Activated CD4-positive, alpha-beta T cell treated with anti-CD3 and anti-CD28 coated beads, Interleukin-2, amount 10 ng/mL, durations not matched to agents 24 days and 14 days (primary cell): ENCODE data around the gene EIF2D. TPM values are rescaled to one million over a fixed set of nuclear protein-coding genes. Genes with fewer than 3 reads are reported as not detected.
"Not testable (repeated sequence)": the region's sequence is repeated elsewhere in the genome, so short reads cannot be mapped to it uniquely, and the experiment has no call there.

Experiments
- DNase-seq: peaks from one replicate; pipeline ENCODE4 v3.0.0; 2022
- H3K27ac Mint-ChIP-seq: one replicate; pipeline ENCODE4 v1.8.0; 2022; ENCODE audit warnings: mild to moderate bottlenecking, mixed read lengths
- H3K27me3 Mint-ChIP-seq: one replicate; pipeline ENCODE4 v1.8.0; 2022; ENCODE audit warnings: mixed read lengths
- H3K36me3 Mint-ChIP-seq: one replicate; pipeline ENCODE4 v1.8.0; 2022; ENCODE audit warnings: low read depth, mild to moderate bottlenecking, mixed read lengths
- H3K4me1 Mint-ChIP-seq: one replicate; pipeline ENCODE4 v1.8.0; 2021; ENCODE audit warnings: mixed read lengths
- H3K4me3 Mint-ChIP-seq: one replicate; pipeline ENCODE4 v1.8.0; 2022; ENCODE audit warnings: mild to moderate bottlenecking, moderate library complexity, mixed read lengths
- H3K9me3 Mint-ChIP-seq: one replicate; pipeline ENCODE4 v1.8.0; 2021; ENCODE audit warnings: mixed read lengths
- intact Hi-C: fragments of 100-400 bp; cut with micrococcal nuclease; formaldehyde crosslinking; loops from one replicate; pipeline ENCODE4 v1.15.1; 2023
- total RNA-seq: library from RNA; stranded (reverse); gene quantifications from 2 replicates; pipeline ENCODE4 v1.2.3, GENCODE V29; 2022

Gene EIF2D
- total RNA-seq, 1 donor from 2014 or later, result 86.6 TPM

DNA sequence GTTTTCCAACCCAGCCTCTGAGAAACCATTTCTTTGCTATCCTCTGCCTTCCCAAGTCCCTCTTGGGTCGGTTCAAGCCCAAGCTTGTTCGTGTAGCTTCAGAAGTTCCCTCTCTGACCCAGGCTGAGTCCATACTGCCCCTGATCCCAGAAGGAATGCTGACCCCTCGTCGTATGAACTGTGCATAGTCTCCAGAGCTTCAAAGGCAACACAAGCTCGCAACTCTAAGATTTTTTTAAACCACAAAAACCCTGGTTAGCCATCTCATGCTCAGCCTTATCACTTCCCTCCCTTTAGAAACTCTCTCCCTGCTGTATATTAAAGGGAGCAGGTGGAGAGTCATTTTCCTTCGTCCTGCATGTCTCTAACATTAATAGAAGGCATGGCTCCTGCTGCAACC, 23.8 kb downstream of the EIF2D start:
- Mint-ChIP-seq H3K36me3 (peaks cover 82% of the 10 kb centered on the region), H3K27me3 (no peaks in the 10 kb centered on the region), H3K4me1 (peaks cover 72% of the 10 kb centered on the region), H3K4me3 (peak overlapping the region; percentile 44), H3K9me3 (no peaks in the 10 kb centered on the region), H3K27ac (peak overlapping the region; percentile 94)
- peak; percentile 60 for DNase-seq
- intact Hi-C loops, result no loop called here

DNA sequence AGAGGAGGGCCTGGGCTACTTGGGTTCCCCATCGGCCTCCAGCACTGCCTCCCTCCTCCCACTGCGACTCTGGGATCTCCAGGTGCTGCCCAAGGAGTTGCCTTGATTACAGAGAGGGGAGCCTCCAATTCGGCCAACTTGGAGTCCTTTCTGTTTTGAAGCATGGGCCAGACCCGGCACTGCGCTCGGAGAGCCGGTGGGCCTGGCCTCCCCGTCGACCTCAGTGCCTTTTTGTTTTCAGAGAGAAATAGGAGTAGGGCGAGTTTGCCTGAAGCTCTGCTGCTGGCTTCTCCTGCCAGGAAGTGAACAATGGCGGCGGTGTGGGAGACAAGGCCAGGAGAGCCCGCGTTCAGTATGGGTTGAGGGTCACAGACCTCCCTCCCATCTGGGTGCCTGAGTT, 24.4 kb downstream of the EIF2D start:
- Mint-ChIP-seq H3K27me3 (no peaks in the 10 kb centered on the region), H3K36me3 (peaks cover 84% of the 10 kb centered on the region), H3K4me1 (peaks cover 76% of the 10 kb centered on the region), H3K9me3 (no peaks in the 10 kb centered on the region), H3K27ac (peak overlapping the region; percentile 94), H3K4me3 (no peak overlapping the region)
- DNase-seq, result no peak
- intact Hi-C loops, result no loop called here

DNA sequence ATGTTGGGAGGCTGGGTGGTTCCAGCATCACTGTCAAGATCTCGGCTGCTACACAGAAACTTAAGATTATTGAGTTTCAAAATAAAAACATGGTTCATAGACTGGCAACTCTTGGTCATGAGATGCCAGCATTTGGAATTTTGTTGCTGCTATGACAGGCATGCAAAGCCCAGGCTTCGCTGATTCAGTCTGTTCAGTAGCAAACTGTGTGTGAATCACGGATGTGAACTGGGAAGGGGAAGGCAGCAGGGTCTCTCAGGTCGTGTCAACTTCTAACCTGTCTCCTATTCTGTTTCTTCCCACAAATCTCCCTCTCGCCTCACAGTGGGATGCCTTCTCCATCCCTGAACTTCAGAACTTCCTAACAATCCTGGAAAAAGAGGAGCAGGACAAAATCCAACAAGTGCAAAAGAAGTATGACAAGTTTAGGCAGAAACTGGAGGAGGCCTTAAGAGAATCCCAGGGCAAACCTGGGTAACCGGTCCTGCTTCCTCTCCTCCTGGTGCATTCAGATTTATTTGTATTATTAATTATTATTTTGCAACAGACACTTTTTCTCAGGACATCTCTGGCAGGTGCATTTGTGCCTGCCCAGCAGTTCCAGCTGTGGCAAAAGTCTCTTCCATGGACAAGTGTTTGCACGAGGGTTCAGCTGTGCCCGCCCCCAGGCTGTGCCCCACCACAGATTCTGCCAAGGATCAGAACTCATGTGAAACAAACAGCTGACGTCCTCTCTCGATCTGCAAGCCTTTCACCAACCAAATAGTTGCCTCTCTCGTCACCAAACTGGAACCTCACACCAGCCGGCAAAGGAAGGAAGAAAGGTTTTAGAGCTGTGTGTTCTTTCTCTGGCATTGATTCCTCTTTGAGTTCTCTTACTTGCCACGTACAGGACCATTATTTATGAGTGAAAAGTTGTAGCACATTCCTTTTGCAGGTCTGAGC, 25.5 kb downstream of the EIF2D start:
- Mint-ChIP-seq H3K27me3 (no peaks in the 10 kb centered on the region), H3K9me3 (no peaks in the 10 kb centered on the region), H3K4me3 (no peak overlapping the region), H3K4me1 (peaks cover 78% of the 10 kb centered on the region), H3K36me3 (peaks cover 78% of the 10 kb centered on the region), H3K27ac (peak overlapping the region; percentile 94)
- no peak for DNase-seq
- intact Hi-C loops, result no loop called here

DNA sequence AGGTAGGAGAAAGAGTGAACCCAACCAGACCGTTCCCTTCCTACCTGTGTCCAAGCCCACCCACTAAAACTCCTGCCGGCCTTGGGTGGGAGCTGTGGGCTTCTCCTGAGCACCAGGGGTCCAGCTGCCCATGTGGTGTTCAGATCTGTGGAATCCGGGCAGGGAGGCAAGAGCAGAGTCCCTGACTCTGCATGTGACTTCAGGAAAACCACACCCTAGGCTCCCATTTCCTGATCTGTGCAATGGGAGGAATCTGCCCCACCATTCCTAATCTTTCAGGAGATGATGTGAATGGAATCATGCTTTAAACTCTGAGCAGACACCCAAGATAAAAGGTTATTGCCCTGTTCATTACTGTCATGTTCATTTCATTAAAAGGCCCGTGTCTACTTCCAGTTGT, 27.6 kb downstream of the EIF2D start:
- intact Hi-C loops, result no loop called here
- no peak overlapping the region for H3K4me3 Mint-ChIP-seq
- DNase-seq, result no peak

DNA sequence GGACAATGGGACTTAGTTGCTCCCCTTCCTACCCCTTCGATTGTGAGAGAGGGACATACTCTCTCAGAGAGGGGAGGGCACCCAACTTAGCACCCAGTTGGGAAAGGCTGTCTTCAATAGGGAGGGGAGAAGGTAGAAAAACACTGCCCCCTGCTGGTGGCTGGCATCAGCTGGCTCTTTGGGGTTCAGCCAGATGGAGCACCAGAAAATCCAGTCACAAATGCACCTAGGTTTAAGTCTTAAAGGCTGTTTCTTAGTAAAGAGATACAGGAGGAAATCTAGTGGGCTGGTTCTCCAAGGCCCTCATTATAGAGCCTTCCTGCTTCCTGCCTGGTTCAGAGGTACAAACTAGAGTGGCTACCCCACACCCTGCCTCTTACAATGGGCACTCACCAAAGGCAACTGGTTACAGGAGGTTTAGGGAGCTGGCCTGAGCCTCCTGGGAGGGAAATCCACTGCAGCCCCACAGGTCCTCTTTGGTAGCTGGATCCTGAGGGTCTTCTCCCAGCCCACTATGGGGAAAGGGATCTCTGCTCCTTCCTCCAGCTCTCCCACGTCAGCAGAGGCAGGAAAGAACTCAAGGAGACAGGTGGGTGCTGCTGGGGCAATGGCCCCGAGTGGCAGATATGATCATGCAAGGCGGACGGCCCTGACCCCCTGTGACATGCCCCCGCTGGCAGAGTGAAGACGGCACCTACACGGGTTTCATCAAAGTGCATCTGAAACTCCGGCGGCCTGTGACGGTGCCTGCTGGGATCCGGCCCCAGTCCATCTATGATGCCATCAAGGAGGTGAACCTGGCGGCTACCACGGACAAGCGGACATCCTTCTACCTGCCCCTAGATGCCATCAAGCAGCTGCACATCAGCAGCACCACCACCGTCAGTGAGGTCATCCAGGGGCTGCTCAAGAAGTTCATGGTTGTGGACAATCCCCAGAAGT, 28.3 kb downstream of the EIF2D start:
- intact Hi-C loops, result loop anchor here (1.0 kb wide), 4 partner anchors 39 to 105 kb away; no protein-coding TSS in a partner anchor
- Mint-ChIP-seq H3K4me1 (peaks cover 83% of the 10 kb centered on the region), H3K4me3 (peak overlapping the region; percentile 84), H3K27me3 (no peaks in the 10 kb centered on the region), H3K9me3 (no peaks in the 10 kb centered on the region), H3K27ac (peak overlapping the region; percentile 100), H3K36me3 (peaks cover 84% of the 10 kb centered on the region)
- DNase-seq, result peak; percentile 94

More for the DNA sequence above, 27.6 kb downstream of the EIF2D start:
- H3K9me3 Mint-ChIP-seq, result no peaks in the 10 kb centered on the region
- peaks cover 82% of the 10 kb centered on the region for H3K4me1 Mint-ChIP-seq
- H3K27me3 Mint-ChIP-seq, result no peaks in the 10 kb centered on the region
- peak overlapping the region; percentile 94 for H3K27ac Mint-ChIP-seq
- peaks cover 84% of the 10 kb centered on the region for H3K36me3 Mint-ChIP-seq

DNA sequence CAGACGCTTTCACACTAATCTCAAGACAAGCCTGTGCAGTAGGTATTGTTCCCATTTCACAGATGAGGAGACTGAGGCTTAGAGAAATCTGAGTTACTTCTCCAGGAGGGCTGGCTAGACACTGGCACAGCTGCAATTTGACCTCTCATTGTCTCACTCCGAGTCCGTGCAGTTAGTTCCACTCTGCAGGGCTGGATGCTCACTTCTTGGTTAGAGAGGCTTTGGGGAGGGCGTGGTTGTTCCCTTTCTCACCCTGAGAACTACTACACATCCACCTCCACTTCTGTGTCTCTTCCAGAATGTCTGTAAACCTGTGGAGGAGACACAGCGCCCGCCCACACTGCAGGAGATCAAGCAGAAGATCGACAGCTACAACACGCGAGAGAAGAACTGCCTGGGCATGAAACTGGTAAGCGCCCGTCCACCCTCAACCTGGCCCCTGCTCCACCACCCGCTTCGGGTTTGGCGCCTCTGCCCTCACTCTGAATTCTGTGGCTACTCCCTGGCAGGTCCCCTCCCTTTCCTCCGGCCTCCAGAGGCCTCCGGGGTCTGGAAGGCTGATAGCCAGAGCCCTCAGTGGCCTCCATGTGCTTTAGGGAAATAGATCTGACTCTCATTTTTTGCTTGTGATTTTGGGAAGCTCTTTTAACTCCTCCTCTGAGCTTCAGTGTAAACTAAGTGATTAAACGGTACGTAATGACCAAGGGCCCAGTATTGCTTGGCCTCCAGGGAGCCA, 29.1 kb downstream of the EIF2D start:
- Mint-ChIP-seq H3K4me1 (peaks cover 84% of the 10 kb centered on the region), H3K27me3 (no peaks in the 10 kb centered on the region), H3K9me3 (no peaks in the 10 kb centered on the region), H3K27ac (peak overlapping the region; percentile 100), H3K4me3 (peak overlapping the region; percentile 84), H3K36me3 (peaks cover 85% of the 10 kb centered on the region)
- peak; percentile 79 for DNase-seq
- intact Hi-C loops, result loop anchor here (1.0 kb wide), 4 partner anchors 38 to 104 kb away; no protein-coding TSS in a partner anchor

DNA sequence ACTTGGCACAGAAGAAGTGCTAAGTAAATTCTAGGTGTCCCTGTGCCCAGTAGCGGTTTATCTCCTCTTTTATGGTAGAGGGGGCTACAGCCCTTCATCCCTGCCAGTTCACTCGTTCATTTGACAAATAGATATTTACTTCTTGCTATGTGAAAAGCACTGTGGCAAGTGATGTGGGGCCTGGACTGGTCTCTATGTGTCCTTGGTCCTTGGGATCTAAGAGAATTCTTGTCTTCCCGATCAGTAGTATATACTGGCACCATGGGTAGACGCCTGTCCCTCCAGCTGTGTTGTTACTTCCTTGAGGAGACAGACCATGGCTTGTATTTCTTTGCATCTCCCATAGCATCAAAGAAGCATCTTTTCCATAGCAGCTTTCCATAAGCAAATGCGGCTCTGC, 29.7 kb downstream of the EIF2D start:
- peaks cover 84% of the 10 kb centered on the region for H3K36me3 Mint-ChIP-seq
- intact Hi-C loops, result no loop called here
- H3K27ac Mint-ChIP-seq, result peak overlapping the region; percentile 100
- H3K9me3 Mint-ChIP-seq, result no peaks in the 10 kb centered on the region
- H3K4me1 Mint-ChIP-seq, result peaks cover 84% of the 10 kb centered on the region
- peak; percentile 61 for DNase-seq
- no peaks in the 10 kb centered on the region for H3K27me3 Mint-ChIP-seq
- peak overlapping the region; percentile 84 for H3K4me3 Mint-ChIP-seq

DNA sequence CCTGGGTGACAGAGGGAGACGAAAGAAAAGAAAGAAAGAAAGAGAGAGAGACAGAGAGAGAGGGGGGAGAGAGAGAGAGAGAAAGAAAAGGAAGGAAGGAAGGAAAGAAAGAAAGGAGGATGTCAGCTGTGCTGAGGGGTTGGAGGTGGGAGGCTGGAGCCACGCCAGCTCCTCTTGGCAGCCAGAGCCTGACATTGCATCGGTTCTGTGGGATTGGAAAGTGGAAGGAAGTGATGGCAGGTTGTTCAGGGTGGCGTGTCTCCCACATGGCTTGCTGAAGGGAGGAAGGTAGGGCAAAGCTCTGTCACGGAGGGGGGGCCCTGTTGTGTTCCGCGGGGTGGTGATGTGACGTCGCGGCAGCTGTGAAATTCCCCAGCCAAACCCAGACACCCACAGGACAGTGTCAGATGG, 30.7 kb downstream of the EIF2D start:
- peaks cover 86% of the 10 kb centered on the region for H3K4me1 Mint-ChIP-seq

DNA sequence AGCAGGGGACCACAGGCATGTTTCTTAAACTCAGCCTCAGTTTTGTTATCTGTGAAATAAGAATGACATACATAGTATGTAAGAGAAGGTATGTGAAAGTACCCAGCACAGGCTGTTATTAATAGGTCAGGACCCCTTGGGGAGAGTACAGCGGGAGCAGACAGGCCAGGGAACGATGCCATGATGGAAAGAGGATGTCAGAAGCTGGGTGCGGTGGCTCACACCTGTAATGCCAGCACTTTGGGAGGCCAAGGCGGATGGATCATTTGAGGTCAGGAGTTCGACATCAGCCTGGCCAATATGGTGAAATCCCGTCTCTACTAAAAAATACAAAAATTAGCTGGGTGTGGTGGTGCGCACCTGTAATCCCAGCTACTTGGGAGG, 31.2 kb downstream of the EIF2D start:
- H3K27me3 Mint-ChIP-seq, H3K9me3 Mint-ChIP-seq, intact Hi-C loops: not testable (repeated sequence)
- Mint-ChIP-seq H3K4me1 (peaks cover 88% of the 10 kb centered on the region), H3K27ac (peak overlapping the region; percentile 100), H3K36me3 (peaks cover 82% of the 10 kb centered on the region), H3K4me3 (peak overlapping the region; percentile 71)
- peak; percentile 59 for DNase-seq

More for the DNA sequence above, 30.7 kb downstream of the EIF2D start:
- peak overlapping the region; percentile 100 for H3K27ac Mint-ChIP-seq
- H3K27me3 Mint-ChIP-seq, result no peaks in the 10 kb centered on the region
- peaks cover 83% of the 10 kb centered on the region for H3K36me3 Mint-ChIP-seq
- no peaks in the 10 kb centered on the region for H3K9me3 Mint-ChIP-seq
- DNase-seq, result peak; percentile 81
- intact Hi-C loops, result no loop called here
- H3K4me3 Mint-ChIP-seq, result peak overlapping the region; percentile 71

DNA sequence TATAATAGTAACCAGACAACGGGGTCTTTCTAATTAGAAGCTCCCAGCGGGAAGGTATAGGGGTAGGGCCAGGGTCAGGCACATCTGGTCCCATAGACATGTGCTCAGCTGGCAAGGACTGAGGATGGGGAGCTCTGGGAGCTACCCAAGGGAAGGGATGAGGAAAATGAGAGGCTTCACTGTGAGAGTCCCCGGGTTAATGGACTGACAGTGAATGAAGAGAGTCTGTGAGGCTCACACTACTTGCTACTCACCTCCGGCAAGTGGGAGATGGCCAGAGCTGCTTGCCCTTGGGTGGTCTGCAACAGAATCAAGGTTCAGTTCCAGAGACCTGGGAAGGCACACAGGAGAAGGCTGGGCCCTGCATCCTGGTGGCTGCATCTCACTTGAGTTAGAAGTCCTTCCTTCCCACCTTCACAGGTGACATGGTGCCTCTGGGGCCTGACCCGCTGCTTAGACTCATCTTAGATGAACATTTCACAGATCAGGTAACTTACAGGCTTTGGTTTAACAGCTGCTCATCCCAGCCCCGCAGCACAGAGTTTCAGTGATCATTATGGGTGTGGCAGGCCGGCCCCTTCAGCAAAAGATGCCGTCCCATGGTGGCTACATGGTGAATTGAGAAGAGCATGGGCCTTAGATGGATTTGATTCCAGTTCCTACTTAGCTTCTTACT, 31.7 kb downstream of the EIF2D start:
- no peaks in the 10 kb centered on the region for H3K27me3 Mint-ChIP-seq
- no peak for DNase-seq
- H3K27ac Mint-ChIP-seq, result peak overlapping the region; percentile 100
- peaks cover 78% of the 10 kb centered on the region for H3K36me3 Mint-ChIP-seq
- peaks cover 90% of the 10 kb centered on the region for H3K4me1 Mint-ChIP-seq
- intact Hi-C loops, result loop anchor here (1.0 kb wide), 2 partner anchors 10 to 29 kb away; no protein-coding TSS in a partner anchor
- no peaks in the 10 kb centered on the region for H3K9me3 Mint-ChIP-seq
- peak overlapping the region; percentile 71 for H3K4me3 Mint-ChIP-seq

DNA sequence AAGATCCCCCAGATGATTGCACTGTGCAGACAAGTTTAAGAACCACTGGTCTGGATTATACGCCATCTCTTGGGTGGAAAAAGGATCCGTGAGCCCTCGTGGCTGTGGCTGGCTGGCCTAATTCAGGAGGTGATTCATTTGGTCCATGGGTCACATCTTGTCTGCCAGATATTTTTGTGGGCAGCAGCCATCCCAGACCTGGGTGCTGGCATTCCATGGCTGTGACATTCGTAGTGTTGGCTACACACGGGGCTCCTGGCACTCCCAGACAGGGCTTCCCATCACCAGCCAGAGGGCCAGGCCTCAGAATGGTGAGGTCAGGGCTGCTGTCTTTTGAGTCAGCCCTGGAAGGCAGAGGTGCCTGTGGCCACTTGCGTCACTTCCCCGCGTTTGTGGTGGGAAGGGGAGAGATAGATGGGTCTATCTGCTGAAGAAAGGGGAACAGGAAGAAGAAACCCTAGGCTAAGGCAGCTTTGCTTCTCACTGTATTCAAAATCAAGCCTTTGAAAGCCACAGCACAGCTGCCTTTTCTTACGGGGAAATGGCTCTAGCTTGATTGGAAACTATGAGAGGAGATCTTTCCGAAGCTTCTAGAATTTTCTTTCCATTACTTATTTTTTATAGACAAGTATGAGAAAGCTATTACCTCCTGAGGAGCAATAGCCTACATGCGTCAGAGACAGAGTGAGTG, 32.4 kb downstream of the EIF2D start:
- Mint-ChIP-seq H3K4me3 (peak overlapping the region; percentile 71), H3K9me3 (no peaks in the 10 kb centered on the region), H3K27ac (peak overlapping the region; percentile 100), H3K4me1 (peaks cover 92% of the 10 kb centered on the region), H3K36me3 (peaks cover 80% of the 10 kb centered on the region), H3K27me3 (no peaks in the 10 kb centered on the region)
- peak; percentile 96 for DNase-seq
- intact Hi-C loops, result loop anchor here (1.0 kb wide), 2 partner anchors 10 to 29 kb away; no protein-coding TSS in a partner anchor

DNA sequence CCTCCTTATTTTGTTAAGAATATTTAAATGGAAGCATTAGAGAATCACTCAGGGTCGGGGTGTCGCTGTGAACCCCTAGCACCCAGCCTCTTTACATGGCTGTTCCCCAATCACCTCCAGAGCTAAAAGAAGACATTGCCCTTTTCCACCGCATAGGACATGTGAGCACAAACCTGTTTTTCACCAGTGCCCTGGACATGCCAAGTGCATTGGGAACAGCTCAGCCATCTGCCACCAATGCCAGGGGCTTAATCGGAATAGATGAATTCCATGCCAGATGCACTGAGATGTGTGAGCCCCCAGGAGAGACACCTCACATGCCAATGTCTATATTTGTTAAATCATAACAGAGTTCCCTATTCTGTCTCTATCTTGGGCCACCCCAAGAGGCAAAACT, 33.3 kb downstream of the EIF2D start:
- peaks cover 77% of the 10 kb centered on the region for H3K36me3 Mint-ChIP-seq
- H3K4me1 Mint-ChIP-seq, result peaks cover 95% of the 10 kb centered on the region
- no peaks in the 10 kb centered on the region for H3K27me3 Mint-ChIP-seq
- H3K4me3 Mint-ChIP-seq, result peak overlapping the region; percentile 71
- peak overlapping the region; percentile 100 for H3K27ac Mint-ChIP-seq
- intact Hi-C loops, result loop anchor here (1.0 kb wide), 1 partner anchor 16 kb away; no protein-coding TSS in a partner anchor
- H3K9me3 Mint-ChIP-seq, result no peaks in the 10 kb centered on the region
- DNase-seq, result peak; percentile 66
